Subcutaneous abdominal adipose tissue (tissue), 5 donors: ENCODE measurements around the gene SYNJ2.

Experiments
- H3K27ac ChIP-seq: one replicate; pipeline ENCODE4 v1.7.0; 2013; ENCODE audit warnings: low read depth, mild to moderate bottlenecking, inconsistent platforms, low read length, moderate library complexity
- H3K27me3 ChIP-seq, 5 donors: one replicate each; pipeline ENCODE4 v1.7.0; 2013; ENCODE audit warnings: low read length in 5 of 5, inconsistent platforms in 1 of 5; ENCODE audit not compliant: control insufficient read depth in 5 of 5, insufficient read depth in 4 of 5
- H3K36me3 ChIP-seq, 5 donors: one replicate each; pipeline ENCODE4 v1.7.0; 2013; ENCODE audit warnings: low read length in 5 of 5; ENCODE audit not compliant: control insufficient read depth in 5 of 5, insufficient read depth in 5 of 5
- H3K4me1 ChIP-seq, 5 donors: one replicate each; pipeline ENCODE4 v1.7.0; 2013; ENCODE audit warnings: low read length in 5 of 5, mild to moderate bottlenecking in 3 of 5, moderate library complexity in 1 of 5; ENCODE audit not compliant: control insufficient read depth in 5 of 5, insufficient read depth in 5 of 5
- H3K4me3 ChIP-seq, 5 donors: one replicate each; pipeline ENCODE4 v1.7.0; 2013; ENCODE audit warnings: low read length in 5 of 5, low read depth in 1 of 5
- H3K9ac ChIP-seq, 5 donors: one replicate each; pipeline ENCODE4 v1.7.0; 2013; ENCODE audit warnings: low read length in 5 of 5, mild to moderate bottlenecking in 4 of 5, moderate library complexity in 3 of 5
- H3K9me3 ChIP-seq, 5 donors: one replicate each; pipeline ENCODE4 v1.7.0; 2013; ENCODE audit warnings: low read length in 5 of 5; ENCODE audit not compliant: control insufficient read depth in 5 of 5
- donor health status: healthy.
- donor health status: healthy.
- donor health status: healthy.
- donor health status: healthy.
- donor health status: healthy.

The SYNJ2 gene

GRCh38 chr6:158010591-158011477 is 29.2 kb downstream of the SYNJ2 start:
- peaks cover 4 to 30% (median 8%) of the 10 kb centered on the region in 5 donors for H3K4me1 ChIP-seq
- H3K9me3 ChIP-seq, result peaks cover 0 to 3% (median 0%) of the 10 kb centered on the region in 5 donors
- no peak overlapping the region for H3K9ac ChIP-seq
- H3K4me3 ChIP-seq, result no peak overlapping the region
- H3K36me3 ChIP-seq, result no peaks in the 10 kb centered on the region
- peaks cover 0 to under 1% (median 0%) of the 10 kb centered on the region in 5 donors for H3K27me3 ChIP-seq
- H3K27ac ChIP-seq, result no peak overlapping the region

GRCh38 chr6:158011478-158011920 is 29.8 kb downstream of the SYNJ2 start:
- Histone ChIP-seq H3K36me3 (no peaks in the 10 kb centered on the region), H3K27ac (no peak overlapping the region), H3K9me3 (peaks cover 0 to 3% (median 0%) of the 10 kb centered on the region in 5 donors), H3K9ac (no peak overlapping the region), H3K27me3 (no peaks in the 10 kb centered on the region), H3K4me1 (peaks cover 4 to 30% (median 8%) of the 10 kb centered on the region in 5 donors), H3K4me3 (no peak overlapping the region)

GRCh38 chr6:158011980-158012566 is 30.4 kb downstream of the SYNJ2 start:
- H3K27ac ChIP-seq, result no peak overlapping the region
- H3K36me3 ChIP-seq, result no peaks in the 10 kb centered on the region
- H3K9me3 ChIP-seq, result peaks cover 0 to 3% (median 0%) of the 10 kb centered on the region in 5 donors
- H3K27me3 ChIP-seq, result no peaks in the 10 kb centered on the region
- no peak overlapping the region for H3K9ac ChIP-seq
- no peak overlapping the region for H3K4me3 ChIP-seq
- peaks cover 4 to 30% (median 8%) of the 10 kb centered on the region in 5 donors for H3K4me1 ChIP-seq

DNA sequence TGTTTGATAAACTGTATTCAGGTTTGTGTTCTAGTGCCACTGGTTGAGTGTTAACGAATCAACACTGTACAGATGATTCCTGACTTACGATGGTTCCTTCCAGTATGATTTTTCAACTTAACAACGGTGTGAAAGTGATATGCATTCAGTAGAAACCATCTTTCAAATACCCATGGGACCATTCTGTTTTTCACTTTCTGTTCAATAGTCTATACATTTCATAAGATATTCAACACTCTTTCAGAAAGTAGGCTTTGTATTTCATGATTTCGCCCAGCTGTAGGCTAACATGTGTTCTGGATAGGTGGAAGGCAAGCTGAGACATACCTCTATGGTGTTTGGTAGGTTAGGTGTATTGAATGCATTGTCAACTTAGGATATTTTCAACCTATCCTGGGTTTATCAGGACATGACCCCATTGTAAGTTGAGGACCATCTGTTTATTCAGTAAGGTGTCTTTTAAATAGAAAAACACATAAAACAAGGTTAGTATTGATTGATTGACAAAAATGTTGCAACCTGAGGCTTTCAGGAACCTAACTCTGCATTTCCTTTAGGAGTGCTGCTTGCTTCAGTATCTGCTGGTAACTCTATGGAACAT is 32.3 kb downstream of the SYNJ2 start:
- H3K27ac ChIP-seq, result no peak overlapping the region
- no peak overlapping the region for H3K4me3 ChIP-seq
- peaks cover 4 to 35% (median 8%) of the 10 kb centered on the region in 5 donors for H3K4me1 ChIP-seq
- no peaks in the 10 kb centered on the region for H3K36me3 ChIP-seq
- H3K27me3 ChIP-seq, result no peaks in the 10 kb centered on the region
- peaks cover 0 to 3% (median 0%) of the 10 kb centered on the region in 5 donors for H3K9me3 ChIP-seq
- H3K9ac ChIP-seq, result no peak overlapping the region

DNA sequence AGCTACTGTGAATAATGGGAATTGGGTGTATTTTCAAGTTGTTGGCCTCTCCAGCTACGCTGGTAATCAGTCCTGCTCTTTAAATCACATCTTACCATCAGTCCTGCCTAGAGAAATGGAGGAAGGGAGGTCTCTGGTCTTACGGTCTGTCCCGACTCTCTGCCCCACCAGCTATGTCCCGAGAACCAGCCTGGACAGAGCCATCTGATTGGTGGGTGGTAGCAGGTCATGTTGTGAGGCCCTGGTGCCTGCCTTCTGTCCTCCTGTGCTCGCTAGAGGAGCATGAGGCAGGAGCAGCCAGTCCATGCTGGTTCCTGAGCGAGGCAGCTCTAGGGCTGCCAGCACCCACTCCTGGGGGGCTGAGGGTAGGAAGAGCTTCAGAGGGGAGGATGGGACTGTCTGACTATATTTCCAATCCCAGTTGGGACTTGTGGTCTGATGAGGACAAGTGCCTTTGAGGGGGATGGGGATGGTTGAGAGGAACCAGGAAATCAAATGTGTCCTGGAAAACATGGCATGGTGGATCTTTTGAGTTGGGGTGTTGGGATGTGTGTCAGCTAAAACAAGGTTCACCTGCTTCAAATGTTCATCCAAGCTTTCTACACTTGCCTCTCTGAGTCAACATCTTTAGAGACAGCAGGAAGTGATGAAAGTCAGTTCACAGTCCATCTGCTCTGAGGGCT is 33.0 kb downstream of the SYNJ2 start:
- no peak overlapping the region for H3K27ac ChIP-seq
- no peak overlapping the region for H3K9ac ChIP-seq
- H3K4me1 ChIP-seq, result peaks cover 0 to 35% (median 3%) of the 10 kb centered on the region in 5 donors

DNA sequence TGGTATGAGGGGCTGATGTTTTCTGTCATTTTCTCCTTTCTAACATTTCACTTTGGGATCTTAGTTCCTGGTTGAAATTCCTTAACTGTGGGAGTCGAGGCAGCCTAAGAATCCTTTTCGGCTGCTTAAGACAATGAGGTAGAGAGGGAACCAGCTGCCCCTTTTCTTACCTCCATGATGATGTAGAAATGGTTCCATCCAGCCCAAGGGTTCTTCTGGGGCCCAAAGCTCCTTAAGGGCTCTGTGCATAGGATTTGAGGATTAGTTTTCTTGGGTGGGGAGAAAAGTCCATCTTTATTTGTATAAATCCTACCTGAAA is 33.5 kb downstream of the SYNJ2 start:
- Histone ChIP-seq H3K36me3 (no peaks in the 10 kb centered on the region), H3K4me1 (peaks cover 0 to 30% (median 0%) of the 10 kb centered on the region in 5 donors)

More for the DNA sequence above, 33.0 kb downstream of the SYNJ2 start:
- Histone ChIP-seq H3K27me3 (peaks cover 0 to 5% (median 0%) of the 10 kb centered on the region in 5 donors), H3K9me3 (peaks cover 0 to 3% (median 0%) of the 10 kb centered on the region in 5 donors), H3K4me3 (no peak overlapping the region), H3K36me3 (no peaks in the 10 kb centered on the region)

DNA sequence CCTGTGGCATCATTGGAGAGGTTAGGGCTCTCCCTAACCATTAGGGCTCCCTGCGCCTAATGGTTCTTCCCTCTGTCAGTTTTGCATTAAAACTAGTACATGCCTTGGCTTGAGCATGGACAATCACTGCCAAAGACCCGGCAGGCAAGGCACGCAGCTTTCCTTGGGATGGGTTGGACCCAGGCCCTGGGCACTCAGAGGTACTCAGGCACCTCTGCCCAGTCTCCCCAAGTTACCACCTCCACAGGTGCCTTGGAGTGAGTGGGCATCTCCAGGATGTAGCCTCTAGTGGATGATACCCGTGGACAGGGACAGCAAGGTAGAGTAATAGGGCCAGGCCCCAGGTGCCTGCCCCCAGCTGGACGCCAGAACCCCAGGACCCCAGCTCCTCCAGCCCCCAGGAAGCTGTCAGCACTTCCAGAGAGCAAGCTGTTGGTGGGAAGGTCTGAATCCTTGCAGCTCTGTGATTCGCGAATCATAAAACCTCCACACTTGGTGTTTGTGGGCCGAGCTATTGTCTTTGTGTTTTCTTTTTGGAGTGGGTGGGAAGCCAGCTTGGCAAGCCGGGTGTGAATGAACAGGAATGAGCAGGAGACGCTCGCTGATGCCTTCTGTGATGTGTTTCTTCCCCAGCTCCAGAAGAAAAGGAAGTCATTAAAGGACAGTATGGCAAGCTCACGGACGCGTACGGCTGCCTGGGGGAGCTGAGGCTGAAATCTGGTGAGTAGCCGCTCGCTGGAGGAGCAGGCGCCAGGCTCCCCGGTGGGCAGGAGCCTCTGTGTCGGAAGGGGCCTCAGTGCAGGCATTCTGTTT is 35.1 kb downstream of the SYNJ2 start:
- peaks cover 0 to 5% (median 0%) of the 10 kb centered on the region in 5 donors for H3K27me3 ChIP-seq
- no peaks in the 10 kb centered on the region for H3K36me3 ChIP-seq
- peaks cover 0 to 3% (median 0%) of the 10 kb centered on the region in 5 donors for H3K9me3 ChIP-seq
- peaks cover 0 to 42% (median 0%) of the 10 kb centered on the region in 5 donors for H3K4me1 ChIP-seq
- no peak overlapping the region for H3K9ac ChIP-seq
- no peak overlapping the region for H3K27ac ChIP-seq
- no peak overlapping the region for H3K4me3 ChIP-seq

More for the DNA sequence above, 33.5 kb downstream of the SYNJ2 start:
- H3K4me3 ChIP-seq, result no peak overlapping the region
- peaks cover 0 to 3% (median 0%) of the 10 kb centered on the region in 5 donors for H3K9me3 ChIP-seq
- peaks cover 0 to 5% (median 0%) of the 10 kb centered on the region in 5 donors for H3K27me3 ChIP-seq
- no peak overlapping the region for H3K27ac ChIP-seq
- H3K9ac ChIP-seq, result no peak overlapping the region

GRCh38 chr6:158017621-158018040 is 36.0 kb downstream of the SYNJ2 start:
- Histone ChIP-seq H3K36me3 (no peaks in the 10 kb centered on the region), H3K27ac (no peak overlapping the region), H3K9me3 (no peaks in the 10 kb centered on the region), H3K4me1 (peaks cover 0 to 39% (median 0%) of the 10 kb centered on the region in 5 donors), H3K4me3 (no peak overlapping the region), H3K27me3 (peaks cover 0 to 5% (median 0%) of the 10 kb centered on the region in 5 donors), H3K9ac (no peak overlapping the region)
